GM12891 (cell line): ENCODE measurements around the gene CRCP.
A peak's percentile ranks its signal among the peaks of the same experiment; 100 is the strongest.
"Not testable (repeated sequence)": the region's sequence is repeated elsewhere in the genome, so short reads cannot be mapped to it uniquely, and the experiment has no call there.

Source experiments
- DNase-seq: peaks from one replicate; pipeline ENCODE4 v3.0.0; 2011; ENCODE audit warnings: low spot score; ENCODE audit not compliant: insufficient read length
- FAIRE-seq: peaks from 2 replicates; lab custom pipeline; 2011; peaks lifted over from hg19 to GRCh38; lab: Jason Lieb, UNC
- PAX5 ChIP-seq: IDR thresholded peaks from 2 replicates; pipeline ENCODE4 v1.6.1; 2011; ENCODE audit warnings: low read length, moderate library complexity, mild to moderate bottlenecking; ENCODE audit not compliant: insufficient read depth, severe bottlenecking
- POLR2A ChIP-seq: IDR thresholded peaks from 2 replicates; pipeline ENCODE4 v1.6.1; 2011; ENCODE audit warnings: low read depth, low read length, control low read depth
- POLR2AphosphoS5 ChIP-seq: IDR thresholded peaks from 2 replicates; pipeline ENCODE4 v1.6.1; 2011; ENCODE audit warnings: low read depth, low read length, control low read depth
- POU2F2 ChIP-seq: IDR thresholded peaks from 2 replicates; pipeline ENCODE4 v1.6.1; 2011; ENCODE audit warnings: low read depth, mild to moderate bottlenecking, control low read depth, low read length, moderate library complexity
- SPI1 ChIP-seq: IDR thresholded peaks from 2 replicates; pipeline ENCODE4 v1.6.1; 2011; ENCODE audit warnings: low read depth, low read length, control low read depth
- TAF1 ChIP-seq: IDR thresholded peaks from 2 replicates; pipeline ENCODE4 v1.6.1; 2011; ENCODE audit warnings: low read depth, low read length, control low read depth

CRCP gene

DNA sequence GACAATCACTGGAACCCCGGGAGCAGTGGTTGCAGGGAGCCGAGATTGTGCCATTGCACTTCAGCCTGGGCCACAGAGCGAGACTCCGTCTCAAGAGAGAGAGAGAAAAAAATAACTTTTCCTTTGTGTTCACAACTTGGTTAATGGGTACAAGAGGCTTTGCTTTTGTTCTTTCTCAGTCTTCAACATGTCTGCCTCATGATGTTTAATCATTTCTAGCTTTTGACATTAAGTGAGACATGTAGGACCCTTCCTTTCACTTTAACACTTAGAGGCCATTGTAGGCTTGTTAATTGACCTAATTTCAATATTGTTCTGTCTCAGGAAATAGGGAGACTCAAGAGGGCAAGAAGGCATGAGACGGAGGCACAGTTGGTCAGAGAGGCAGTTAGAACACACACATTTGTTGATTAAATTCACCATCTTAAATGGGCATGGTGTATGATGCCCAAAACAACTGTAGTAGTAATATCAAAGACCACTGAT lies 9.3 kb upstream of the CRCP start:
- no peak for DNase-seq
- no peak for FAIRE-seq
- TF ChIP-seq SPI1 (no peak), TAF1 (no peak), PAX5 (no peak)

DNA sequence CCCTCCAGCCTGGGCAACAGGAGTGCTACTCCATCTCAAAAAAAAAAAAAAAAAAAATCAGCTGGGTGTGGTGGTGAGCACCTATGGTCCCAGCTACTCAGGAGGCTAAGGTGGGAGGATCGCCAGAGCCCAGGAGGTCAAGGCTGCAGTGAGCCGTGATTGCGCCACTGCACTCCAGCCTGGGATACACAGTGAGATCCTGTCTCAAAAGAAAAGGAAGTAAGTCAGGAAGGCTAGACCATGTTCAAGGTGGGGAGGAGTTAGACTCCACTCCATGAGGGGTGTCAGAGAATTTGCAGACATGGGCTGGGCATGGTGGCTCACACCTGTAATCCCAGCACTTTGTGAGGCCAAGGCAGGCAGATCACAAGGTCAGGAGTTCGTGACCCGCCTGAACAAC lies 6.2 kb upstream of the CRCP start:
- DNase-seq, FAIRE-seq: not testable (repeated sequence)

DNA sequence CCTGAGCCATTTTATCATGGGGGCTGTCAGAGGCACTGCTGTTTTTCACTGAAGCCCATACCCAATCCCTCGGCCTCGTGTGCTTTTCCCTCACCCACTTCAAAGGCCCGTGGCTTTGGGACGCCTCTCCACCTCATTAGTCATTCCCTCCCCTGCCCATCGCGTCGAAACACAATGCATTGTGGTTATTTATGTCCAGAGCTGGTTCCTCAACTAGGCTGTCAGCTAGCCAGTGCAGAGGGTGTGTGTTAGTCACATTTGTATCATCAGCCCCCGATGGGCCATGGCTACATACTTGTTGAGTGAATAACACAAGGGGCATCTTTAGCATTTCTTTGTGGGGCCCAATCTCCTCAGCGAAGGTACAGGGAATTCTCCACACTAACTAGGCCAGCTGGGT lies 3.8 kb upstream of the CRCP start:
- no peak for FAIRE-seq
- no peak for DNase-seq
- TF ChIP-seq PAX5 = no peak
- no peak for TF ChIP-seq POLR2AphosphoS5
- no peak for TF ChIP-seq POLR2A
- no peak for TF ChIP-seq SPI1
- TF ChIP-seq TAF1 = no peak
- no peak for TF ChIP-seq POU2F2

DNA sequence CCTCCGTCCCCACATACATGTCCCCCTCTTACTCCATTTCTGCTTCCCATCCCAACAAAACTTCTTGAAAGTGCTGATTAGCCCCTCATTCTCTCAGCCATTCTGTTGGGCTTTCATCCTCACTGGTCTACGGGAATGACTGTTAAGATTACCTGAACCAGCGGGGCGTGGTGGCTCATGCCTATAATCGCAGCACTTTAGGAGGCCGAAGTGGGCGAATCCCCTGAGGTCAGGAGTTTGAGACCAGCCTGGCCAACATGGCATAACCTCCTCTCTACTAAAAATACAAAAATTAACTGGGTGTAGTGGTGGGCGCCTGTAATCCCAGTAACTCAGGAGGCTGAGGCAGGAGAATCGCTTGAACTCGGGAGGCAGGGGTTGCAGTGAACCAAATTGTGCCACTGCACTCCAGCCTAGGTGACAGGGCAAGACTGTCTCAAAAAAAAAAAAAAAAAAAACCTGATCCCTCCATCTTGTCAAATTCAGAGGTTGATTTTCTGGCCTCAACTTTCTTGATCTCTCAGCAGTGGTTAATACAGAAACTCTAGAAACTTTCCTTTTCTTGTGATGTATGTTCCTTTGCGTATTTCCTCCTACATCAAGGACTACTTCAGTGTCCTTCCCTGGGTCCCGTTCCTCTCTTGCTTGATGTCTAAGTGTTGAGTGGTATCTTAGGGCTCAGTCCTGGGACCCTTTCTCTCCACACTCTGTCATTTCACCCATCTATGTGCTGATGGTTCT lies 2.2 kb downstream of the CRCP start:
- not testable (repeated sequence) for FAIRE-seq, DNase-seq

DNA sequence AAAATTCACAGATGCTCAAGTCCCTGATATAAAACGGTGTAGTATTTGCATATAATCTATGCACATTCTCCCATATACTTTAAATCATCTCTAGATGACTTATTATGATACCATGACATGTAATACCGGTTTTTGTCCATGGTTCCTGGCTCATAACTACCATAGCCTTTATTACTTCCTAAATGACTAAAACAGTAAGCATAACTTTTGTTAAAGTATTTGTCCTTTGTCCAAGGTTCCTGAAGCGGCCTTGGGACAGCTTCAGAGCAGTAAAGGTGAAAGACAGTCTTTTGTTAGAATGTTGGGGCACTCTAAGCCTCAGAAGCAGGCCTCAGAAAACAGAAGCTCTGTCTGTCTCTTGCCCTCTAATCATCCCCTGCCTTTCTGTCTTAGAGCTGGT lies 4.0 kb downstream of the CRCP start:
- FAIRE-seq = no peak
- no peak for DNase-seq
- TF ChIP-seq POLR2AphosphoS5 (no peak), POU2F2 (no peak), PAX5 (no peak), POLR2A (no peak), SPI1 (no peak), TAF1 (no peak)

DNA sequence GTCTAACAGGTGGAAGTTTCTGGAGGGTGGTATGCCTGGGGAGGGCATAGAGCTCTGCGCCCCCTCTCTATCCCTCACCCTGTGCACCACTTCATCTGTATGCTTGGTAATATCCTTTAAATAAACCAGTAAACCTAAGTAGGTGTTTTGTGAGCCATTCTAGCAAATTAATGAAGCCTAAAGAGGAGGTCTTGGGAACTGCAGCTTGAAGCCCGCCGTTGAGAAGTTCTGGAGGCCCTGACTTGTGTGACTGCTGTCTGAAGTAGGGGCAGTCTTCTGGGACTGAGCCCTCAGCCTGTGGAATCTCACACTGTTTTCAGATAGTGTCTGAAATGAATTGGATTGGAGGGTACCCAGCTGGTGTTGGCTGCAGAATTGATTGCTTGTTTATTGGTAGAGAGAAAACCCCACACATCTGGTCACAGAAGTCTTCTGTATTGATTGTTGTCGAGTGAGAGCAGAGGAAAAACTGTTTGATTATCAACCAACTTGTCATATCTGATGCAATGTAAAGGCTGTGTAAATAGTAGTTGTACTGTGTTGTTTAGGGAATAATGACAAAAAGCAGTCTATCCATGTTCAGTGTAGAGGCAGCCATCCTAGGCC lies 4.7 kb downstream of the CRCP start:
- TF ChIP-seq POU2F2 (no peak), POLR2A (no peak), SPI1 (no peak), POLR2AphosphoS5 (no peak), TAF1 (no peak), PAX5 (no peak)
- FAIRE-seq = peak; percentile 23
- no peak for DNase-seq

DNA sequence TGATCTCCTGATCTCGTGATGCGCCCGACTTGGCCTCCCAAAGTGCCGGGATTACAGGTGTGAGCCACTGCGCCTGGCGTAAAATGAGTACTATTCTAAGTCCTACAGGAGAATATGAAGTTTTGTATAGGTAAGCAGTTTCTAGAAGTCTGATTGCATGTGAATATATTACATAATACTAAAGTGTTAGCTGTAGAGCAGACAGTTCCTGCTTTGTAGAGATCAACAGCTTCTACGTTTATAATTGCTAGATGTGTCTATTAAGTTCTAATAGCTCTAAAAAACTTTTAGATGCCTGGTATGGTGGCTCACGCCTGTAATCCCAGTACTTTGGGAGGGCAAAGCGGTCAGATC lies 8.5 kb downstream of the CRCP start:
- TF ChIP-seq POLR2AphosphoS5 = no peak
- TF ChIP-seq SPI1 = no peak
- TF ChIP-seq PAX5 = no peak
- TF ChIP-seq POLR2A = no peak
- TF ChIP-seq POU2F2 = no peak
- no peak for TF ChIP-seq TAF1
- DNase-seq (no peak), FAIRE-seq (no peak)

DNA sequence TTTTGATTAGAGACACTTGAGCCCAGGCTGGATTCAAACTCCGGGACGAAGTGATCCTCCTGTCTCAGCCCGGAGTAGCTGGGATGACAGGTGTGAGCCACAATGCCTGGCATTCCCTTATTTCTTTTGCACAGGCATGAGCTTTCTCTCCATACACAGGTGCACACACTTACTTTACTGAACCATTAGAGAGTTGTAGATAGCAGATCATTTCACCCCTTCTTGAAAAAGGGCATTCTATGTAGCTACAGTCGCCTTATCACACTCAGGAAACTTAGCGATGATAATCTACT lies 9.9 kb downstream of the CRCP start:
- DNase-seq, FAIRE-seq: not testable (repeated sequence)

DNA sequence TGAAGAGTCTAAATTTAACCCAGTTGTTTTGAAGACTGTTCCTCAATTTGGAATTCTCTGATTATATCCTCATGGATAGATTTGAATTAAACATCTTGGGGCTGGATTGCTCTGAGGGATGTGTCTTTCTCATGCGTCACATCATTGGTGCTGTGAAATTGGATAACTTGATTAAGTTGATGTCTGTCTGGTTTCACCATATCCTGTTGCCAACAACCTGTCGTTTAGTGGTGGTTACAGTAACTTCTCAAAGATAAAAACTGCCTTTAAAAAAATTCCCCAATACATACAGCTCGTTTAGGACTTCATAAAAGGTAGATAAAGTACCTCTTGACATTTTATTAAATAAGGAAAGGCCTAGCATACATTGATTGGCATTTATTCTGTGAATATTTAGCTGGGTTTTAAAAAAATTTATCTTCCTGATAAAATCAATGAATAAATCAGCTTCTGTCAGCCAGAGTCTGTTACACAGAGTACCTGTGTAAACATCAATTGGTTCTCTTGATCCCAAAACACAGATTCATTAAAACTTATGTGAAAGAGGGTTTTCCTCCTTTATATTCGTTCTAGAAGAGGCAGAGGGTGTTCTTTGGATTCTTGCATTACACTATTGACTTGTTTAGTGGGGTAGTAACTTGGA lies 10.5 kb downstream of the CRCP start:
- no peak for TF ChIP-seq POU2F2
- no peak for TF ChIP-seq TAF1
- TF ChIP-seq SPI1 = no peak
- TF ChIP-seq POLR2AphosphoS5 = no peak
- no peak for TF ChIP-seq POLR2A
- FAIRE-seq = no peak
- no peak for DNase-seq

DNA sequence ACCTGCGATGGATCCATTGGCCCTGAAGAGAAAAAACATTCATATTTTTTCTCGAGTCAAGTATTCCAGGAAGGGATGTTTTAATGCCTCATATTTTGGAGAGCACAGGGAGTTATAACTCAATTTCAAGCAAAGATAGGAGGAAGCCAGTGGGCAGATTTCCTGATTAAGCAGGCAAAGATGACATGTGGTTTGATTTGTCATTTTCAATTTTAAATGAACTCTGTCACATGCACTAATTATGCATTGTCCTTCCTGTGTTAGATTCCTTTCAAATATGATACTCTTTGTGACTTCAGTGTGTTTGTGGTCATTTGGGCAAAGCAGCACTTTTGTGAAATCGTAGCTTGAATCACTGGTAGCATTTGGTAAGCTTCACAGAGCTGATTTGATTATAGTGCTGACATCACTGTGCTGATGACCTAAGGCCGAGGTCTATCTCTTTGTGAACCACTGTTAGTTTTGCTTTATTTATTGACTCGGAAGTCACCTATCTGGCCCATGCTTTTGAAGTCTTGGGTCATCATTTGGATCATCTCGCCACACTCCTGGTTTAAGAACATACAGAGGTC lies 11.2 kb downstream of the CRCP start:
- not testable (repeated sequence) for FAIRE-seq, DNase-seq

DNA sequence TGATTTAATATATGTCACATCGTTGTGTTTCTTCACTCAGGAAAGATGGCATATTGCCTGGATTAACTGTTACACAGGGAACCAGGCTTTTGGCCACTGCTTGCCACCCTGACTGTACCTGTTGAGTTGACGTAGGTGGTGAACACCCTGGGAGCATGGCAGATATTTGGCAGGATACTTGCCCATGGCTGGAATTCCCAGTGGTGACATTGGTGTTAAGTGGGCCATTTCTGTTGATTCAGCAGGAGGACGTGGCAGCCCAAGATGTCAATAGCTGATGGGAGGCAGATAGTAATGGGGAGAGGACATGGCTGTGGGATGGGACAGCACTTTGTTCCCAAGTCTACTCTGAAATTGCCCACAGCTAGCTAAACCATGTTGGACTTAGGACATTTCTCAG lies 12.5 kb downstream of the CRCP start:
- not testable (repeated sequence) for DNase-seq, FAIRE-seq
